ENCODE measurements around the gene SERPINA4. TPM values are rescaled to one million over a fixed set of nuclear protein-coding genes. Genes with fewer than 3 reads are reported as not detected.

The SERPINA4 gene
- total and polyA plus RNA-seq, 2 of the 13 experiments (the other 11 are each of a cell fraction or from before 2014, with no cell fraction given): 39.1 to 57.8 TPM

GRCh38 chr14:94612580-94613554 is 51.6 kb downstream of the SERPINA4 start (continued):
- no peak for TF ChIP-seq ZNF792 (CRISPR knock-in tag; IDR thresholded peaks at IDR 0.05)
- TF ChIP-seq HNF1B (CRISPR knock-in tag; IDR thresholded peaks at IDR 0.05): 0 out of 2 replicates have a peak, but pooled peaks have one; percentile 2
- TF ChIP-seq SRSF4 (IDR thresholded peaks at IDR 0.05; ENCODE audit: low read depth, low read length, poor library complexity, severe bottlenecking): no peak
- TF ChIP-seq UBTF (CRISPR knock-in tag; IDR thresholded peaks at IDR 0.05): peak; percentile 55; the same call in 1 of the 2 replicates
- TF ChIP-seq NPAS2 (CRISPR knock-in tag; IDR thresholded peaks at IDR 0.05; ENCODE audit: borderline replicate concordance): no peak
- peak; percentile 85 for TF ChIP-seq RBFOX2 (IDR thresholded peaks at IDR 0.05; ENCODE audit: low read depth, low read length)
- TF ChIP-seq RXRA (CRISPR knock-in tag; IDR thresholded peaks at IDR 0.05): 0 out of 2 replicates have a peak, but pooled peaks have one; percentile 34
- no peak for TF ChIP-seq CEBPZ (IDR thresholded peaks at IDR 0.05; ENCODE audit: low read length)
- no peak for TF ChIP-seq ZBTB44 (CRISPR knock-in tag; IDR thresholded peaks at IDR 0.05)
- TF ChIP-seq PITX1 (CRISPR knock-in tag; IDR thresholded peaks at IDR 0.05): peak; percentile 12; the same call in 1 of the 2 replicates
- no peak for TF ChIP-seq NFE2L1 (CRISPR knock-in tag; IDR thresholded peaks at IDR 0.05; ENCODE audit: borderline replicate concordance)
- TF ChIP-seq MYC (CRISPR knock-in tag; IDR thresholded peaks at IDR 0.05; ENCODE audit: borderline replicate concordance): peak; percentile 22; the same call in 1 of the 2 replicates
- TF ChIP-seq TARDBP (CRISPR knock-in tag; IDR thresholded peaks at IDR 0.05): no peak
- no peak for TF ChIP-seq ZFP62 (CRISPR knock-in tag; IDR thresholded peaks at IDR 0.05)
- peak; percentile 44; the same call in 1 of the 2 replicates for TF ChIP-seq ZC3H13 (CRISPR knock-in tag; IDR thresholded peaks at IDR 0.05)
- no peak for TF ChIP-seq ZNF772 (CRISPR knock-in tag; IDR thresholded peaks at IDR 0.05)
- no peak for TF ChIP-seq ZNF180 (CRISPR knock-in tag; IDR thresholded peaks at IDR 0.05; ENCODE audit: borderline replicate concordance, low read depth)
- TF ChIP-seq NCOA1 (CRISPR knock-in tag; IDR thresholded peaks at IDR 0.05): no peak

All from HepG2 (cell line).